UCSD-AML1 (cell line): ENCODE measurements around the gene ORM2.

ENCODE experiments used
- DNase-seq: peaks from one replicate; lab custom pipeline; 2025; ENCODE audit not compliant: unreplicated experiment; lab: John Stamatoyannopoulos, UW

Gene ORM2

GRCh38 chr9:114291886-114292590 lies 37.6 kb upstream of the ORM2 start:
- DNase-seq = no peak

- DNase-seq = no peak
Measured at GRCh38 chr9:114294664-114295063, 35.0 kb upstream of the ORM2 start.

GRCh38 chr9:114296338-114296737 lies 33.3 kb upstream of the ORM2 start:
- no peak for DNase-seq

GRCh38 chr9:114299286-114300152 lies 30.1 kb upstream of the ORM2 start:
- no peak for DNase-seq

GRCh38 chr9:114300153-114300845 lies 29.4 kb upstream of the ORM2 start:
- DNase-seq = no peak

GRCh38 chr9:114300846-114301797 lies 28.5 kb upstream of the ORM2 start:
- DNase-seq = no peak

- DNase-seq = no peak
Measured at GRCh38 chr9:114301798-114302565, 27.7 kb upstream of the ORM2 start.

GRCh38 chr9:114302727-114303126 lies 26.9 kb upstream of the ORM2 start:
- DNase-seq = no peak

- no peak for DNase-seq
Measured at GRCh38 chr9:114303571-114303970, 26.1 kb upstream of the ORM2 start.

- no peak for DNase-seq
Measured at GRCh38 chr9:114303977-114304376, 25.7 kb upstream of the ORM2 start.

GRCh38 chr9:114304416-114305188 lies 25.1 kb upstream of the ORM2 start:
- no peak for DNase-seq

- DNase-seq = no peak
Measured at GRCh38 chr9:114307899-114308267, 21.8 kb upstream of the ORM2 start.

GRCh38 chr9:114308361-114308950 lies 21.2 kb upstream of the ORM2 start:
- DNase-seq = no peak

- DNase-seq = no peak
Measured at GRCh38 chr9:114309096-114309495, 20.6 kb upstream of the ORM2 start.

GRCh38 chr9:114310471-114311450 lies 18.9 kb upstream of the ORM2 start:
- no peak for DNase-seq

- no peak for DNase-seq
Measured at GRCh38 chr9:114311571-114312512, 17.8 kb upstream of the ORM2 start.

GRCh38 chr9:114312513-114312875 lies 17.2 kb upstream of the ORM2 start:
- no peak for DNase-seq
